Measurements from ENCODE around the gene GRIN2B. TPM values are rescaled to one million over a fixed set of nuclear protein-coding genes. Genes with fewer than 3 reads are reported as not detected.

Gene GRIN2B
- polyA plus RNA-seq, 1 donor from 2014 or later: 4.8 TPM

DNA sequence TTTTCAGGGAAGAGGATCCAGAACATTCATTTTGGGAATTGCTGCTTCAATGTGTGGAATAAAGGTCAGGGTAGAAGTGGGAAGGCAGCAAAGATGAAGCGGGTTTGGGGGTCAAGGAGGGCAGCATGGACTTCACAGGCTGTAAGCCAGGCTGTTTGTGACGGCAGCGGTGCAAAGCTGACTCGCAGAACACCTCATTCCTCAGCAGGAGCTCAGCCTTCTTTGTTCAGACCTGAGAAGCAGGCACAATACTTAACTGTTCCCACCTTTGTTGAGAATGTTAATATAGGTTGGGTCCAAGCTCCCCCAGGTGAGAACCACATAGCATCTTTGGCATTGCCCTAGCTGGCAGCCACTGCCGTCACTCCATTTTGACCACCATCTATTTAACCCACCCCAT lies 16.7 kb downstream of the GRIN2B start:
- Histone ChIP-seq H3K9ac (ENCODE audit: low read length) (no peak overlapping the region), H3K36me3 (ENCODE audit: insufficient read depth, low read length) (no peaks in the 10 kb centered on the region), H3K9me2 (ENCODE audit: insufficient read depth, low read length) (no peaks in the 10 kb centered on the region), H3K9me3 (ENCODE audit: low read length) (no peaks in the 10 kb centered on the region), H3K4me3 (ENCODE audit: low read length) (no peak overlapping the region), H3K27ac (ENCODE audit: low read length) (no peak overlapping the region), H3K4me2 (ENCODE audit: low read length) (no peak overlapping the region), H3F3A (ENCODE audit: insufficient read depth, low read length, poor library complexity, severe bottlenecking) (no peaks in the 10 kb centered on the region), H3K27me3 (ENCODE audit: insufficient read depth, low read depth, low read length) (no peaks in the 10 kb centered on the region), H4K20me1 (ENCODE audit: insufficient read depth) (no peaks in the 10 kb centered on the region), H2AFZ (ENCODE audit: low read depth, low read length) (no peak overlapping the region), H3K79me2 (replicated peaks; ENCODE audit: insufficient read depth, low read length) (no peaks in the 10 kb centered on the region)
- no peak for TF ChIP-seq POLR2AphosphoS5 (IDR thresholded peaks at IDR 0.05)
- TF ChIP-seq EZH2 (IDR thresholded peaks at IDR 0.05; ENCODE audit: borderline replicate concordance, insufficient read depth, low read length, poor library complexity, severe bottlenecking): no peak
- no peak for TF ChIP-seq MXI1 (conservative IDR thresholded peaks at IDR 0.05; ENCODE audit: poor library complexity, severe bottlenecking)
- no peak for TF ChIP-seq TAF1 (IDR thresholded peaks at IDR 0.05; ENCODE audit: low read depth)

DNA sequence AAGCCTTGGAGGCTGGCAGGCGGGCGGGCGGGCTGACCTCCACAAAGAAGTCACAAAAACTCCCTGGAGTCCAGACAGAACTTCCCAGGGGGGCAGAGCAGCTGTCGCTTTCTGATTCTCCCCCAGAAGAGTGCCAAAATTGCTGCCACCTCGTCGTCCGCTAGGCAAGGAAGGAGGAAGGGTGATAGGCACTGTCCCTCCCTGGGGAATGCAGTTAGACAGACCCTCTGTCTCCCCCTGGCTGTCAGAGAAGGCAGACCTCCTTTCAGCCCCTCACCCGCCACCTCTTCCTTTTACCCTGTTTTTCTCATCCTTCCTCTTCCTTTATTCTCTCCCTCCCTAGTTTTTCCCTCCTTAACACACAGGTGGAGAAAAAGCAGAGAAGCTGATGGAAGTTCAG lies 18.7 kb downstream of the GRIN2B start:
- H4K20me1 ChIP-seq (ENCODE audit: insufficient read depth): no peaks in the 10 kb centered on the region
- no peaks in the 10 kb centered on the region for H3K9me3 ChIP-seq (ENCODE audit: low read length)
- H2AFZ ChIP-seq (ENCODE audit: low read depth, low read length): no peak overlapping the region
- H3K9ac ChIP-seq (ENCODE audit: low read length): no peak overlapping the region
- no peak overlapping the region for H3K4me2 ChIP-seq (ENCODE audit: low read length)
- TF ChIP-seq, protein P1, sequence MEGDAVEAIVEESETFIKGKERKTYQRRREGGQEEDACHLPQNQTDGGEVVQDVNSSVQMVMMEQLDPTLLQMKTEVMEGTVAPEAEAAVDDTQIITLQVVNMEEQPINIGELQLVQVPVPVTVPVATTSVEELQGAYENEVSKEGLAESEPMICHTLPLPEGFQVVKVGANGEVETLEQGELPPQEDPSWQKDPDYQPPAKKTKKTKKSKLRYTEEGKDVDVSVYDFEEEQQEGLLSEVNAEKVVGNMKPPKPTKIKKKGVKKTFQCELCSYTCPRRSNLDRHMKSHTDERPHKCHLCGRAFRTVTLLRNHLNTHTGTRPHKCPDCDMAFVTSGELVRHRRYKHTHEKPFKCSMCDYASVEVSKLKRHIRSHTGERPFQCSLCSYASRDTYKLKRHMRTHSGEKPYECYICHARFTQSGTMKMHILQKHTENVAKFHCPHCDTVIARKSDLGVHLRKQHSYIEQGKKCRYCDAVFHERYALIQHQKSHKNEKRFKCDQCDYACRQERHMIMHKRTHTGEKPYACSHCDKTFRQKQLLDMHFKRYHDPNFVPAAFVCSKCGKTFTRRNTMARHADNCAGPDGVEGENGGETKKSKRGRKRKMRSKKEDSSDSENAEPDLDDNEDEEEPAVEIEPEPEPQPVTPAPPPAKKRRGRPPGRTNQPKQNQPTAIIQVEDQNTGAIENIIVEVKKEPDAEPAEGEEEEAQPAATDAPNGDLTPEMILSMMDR (IDR thresholded peaks at IDR 0.05; ENCODE audit: poor library complexity, severe bottlenecking): peak; percentile 17
- TF ChIP-seq EZH2 (IDR thresholded peaks at IDR 0.05; ENCODE audit: borderline replicate concordance, insufficient read depth, low read length, poor library complexity, severe bottlenecking) (no peak), EP300 (conservative IDR thresholded peaks at IDR 0.05; ENCODE audit: poor library complexity, severe bottlenecking) (no peak), MXI1 (conservative IDR thresholded peaks at IDR 0.05; ENCODE audit: poor library complexity, severe bottlenecking) (no peak)
- no peaks in the 10 kb centered on the region for H3K27me3 ChIP-seq (ENCODE audit: insufficient read depth, low read depth, low read length)
- no peak overlapping the region for H3K4me3 ChIP-seq (ENCODE audit: low read length)
- H3K36me3 ChIP-seq (ENCODE audit: insufficient read depth, low read length): no peaks in the 10 kb centered on the region
- H3F3A ChIP-seq (ENCODE audit: insufficient read depth, low read length, poor library complexity, severe bottlenecking): no peaks in the 10 kb centered on the region
- no peak overlapping the region for H3K27ac ChIP-seq (ENCODE audit: low read length)
- H3K79me2 ChIP-seq (replicated peaks; ENCODE audit: insufficient read depth, low read length): no peaks in the 10 kb centered on the region
- H3K9me2 ChIP-seq (ENCODE audit: insufficient read depth, low read length): no peaks in the 10 kb centered on the region

DNA sequence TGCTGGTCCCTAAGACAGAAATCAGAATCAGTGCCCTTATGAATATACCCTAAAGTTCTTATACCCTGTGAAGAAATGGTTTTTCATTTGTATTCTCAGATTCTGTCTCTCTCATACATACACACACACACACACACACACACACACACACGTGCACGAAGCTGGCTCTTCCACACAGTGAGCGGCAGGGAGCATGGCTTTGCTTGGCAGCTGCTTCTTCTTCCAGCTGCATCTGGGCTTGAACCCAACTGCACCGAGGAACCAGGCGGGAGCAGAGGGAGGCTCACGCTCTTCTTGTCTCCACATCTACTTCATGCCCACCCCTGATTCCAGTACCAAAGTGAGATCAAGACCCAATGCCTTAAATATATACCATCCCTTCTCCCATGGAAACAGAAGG lies 19.4 kb downstream of the GRIN2B start:
- Histone ChIP-seq H3K4me2 (ENCODE audit: low read length) (no peak overlapping the region), H3K9me2 (ENCODE audit: insufficient read depth, low read length) (no peaks in the 10 kb centered on the region), H3K36me3 (ENCODE audit: insufficient read depth, low read length) (no peaks in the 10 kb centered on the region), H3K9me3 (ENCODE audit: low read length) (no peaks in the 10 kb centered on the region), H3F3A (ENCODE audit: insufficient read depth, low read length, poor library complexity, severe bottlenecking) (no peaks in the 10 kb centered on the region), H3K4me3 (ENCODE audit: low read length) (no peak overlapping the region), H3K9ac (ENCODE audit: low read length) (no peak overlapping the region), H3K79me2 (replicated peaks; ENCODE audit: insufficient read depth, low read length) (no peaks in the 10 kb centered on the region), H3K27ac (ENCODE audit: low read length) (no peak overlapping the region), H2AFZ (ENCODE audit: low read depth, low read length) (no peak overlapping the region), H4K20me1 (ENCODE audit: insufficient read depth) (no peaks in the 10 kb centered on the region), H3K27me3 (ENCODE audit: insufficient read depth, low read depth, low read length) (no peaks in the 10 kb centered on the region)
- TF ChIP-seq SMC3 (conservative IDR thresholded peaks at IDR 0.05; ENCODE audit: poor library complexity) (no peak), POLR2AphosphoS5 (IDR thresholded peaks at IDR 0.05) (no peak)

DNA sequence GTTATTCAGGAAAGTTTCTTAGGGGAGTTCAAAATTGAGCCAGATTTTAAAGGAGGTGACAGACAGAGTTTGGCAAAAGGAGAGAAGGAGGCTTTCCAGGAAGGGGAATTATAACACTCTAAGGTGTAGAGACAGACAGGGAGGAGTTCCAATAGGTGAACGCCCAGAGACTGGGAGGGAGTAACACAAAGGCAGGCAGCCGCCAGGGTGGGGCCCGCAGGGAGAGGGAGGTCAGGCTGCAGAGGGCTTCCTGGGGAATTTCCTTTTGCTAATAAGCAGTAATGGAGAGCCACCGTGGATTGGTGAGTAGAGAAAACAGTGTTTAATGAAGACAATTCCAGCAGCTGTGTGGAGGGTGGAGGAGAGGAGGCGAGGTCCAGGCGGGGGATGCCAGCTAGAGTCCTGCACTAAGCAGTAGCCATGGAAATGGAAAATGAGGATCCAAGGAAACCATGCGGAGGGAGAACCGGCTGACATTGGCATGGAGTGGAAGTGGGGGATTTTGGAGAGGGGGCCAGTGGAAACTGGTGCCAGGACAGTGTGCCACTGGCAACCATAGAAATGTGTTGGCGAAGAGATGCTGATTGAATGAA lies 22.2 kb downstream of the GRIN2B start:
- H3K9me2 ChIP-seq (ENCODE audit: insufficient read depth, low read length): no peaks in the 10 kb centered on the region
- H3F3A ChIP-seq (ENCODE audit: insufficient read depth, low read length, poor library complexity, severe bottlenecking): no peaks in the 10 kb centered on the region
- H3K4me3 ChIP-seq (ENCODE audit: low read length): no peak overlapping the region
- no peaks in the 10 kb centered on the region for H3K36me3 ChIP-seq (ENCODE audit: insufficient read depth, low read length)
- no peak overlapping the region for H3K4me2 ChIP-seq (ENCODE audit: low read length)
- TF ChIP-seq POLR2AphosphoS5 (IDR thresholded peaks at IDR 0.05) (no peak), EZH2 (IDR thresholded peaks at IDR 0.05; ENCODE audit: borderline replicate concordance, insufficient read depth, low read length, poor library complexity, severe bottlenecking) (no peak)
- TF ChIP-seq, protein P2, sequence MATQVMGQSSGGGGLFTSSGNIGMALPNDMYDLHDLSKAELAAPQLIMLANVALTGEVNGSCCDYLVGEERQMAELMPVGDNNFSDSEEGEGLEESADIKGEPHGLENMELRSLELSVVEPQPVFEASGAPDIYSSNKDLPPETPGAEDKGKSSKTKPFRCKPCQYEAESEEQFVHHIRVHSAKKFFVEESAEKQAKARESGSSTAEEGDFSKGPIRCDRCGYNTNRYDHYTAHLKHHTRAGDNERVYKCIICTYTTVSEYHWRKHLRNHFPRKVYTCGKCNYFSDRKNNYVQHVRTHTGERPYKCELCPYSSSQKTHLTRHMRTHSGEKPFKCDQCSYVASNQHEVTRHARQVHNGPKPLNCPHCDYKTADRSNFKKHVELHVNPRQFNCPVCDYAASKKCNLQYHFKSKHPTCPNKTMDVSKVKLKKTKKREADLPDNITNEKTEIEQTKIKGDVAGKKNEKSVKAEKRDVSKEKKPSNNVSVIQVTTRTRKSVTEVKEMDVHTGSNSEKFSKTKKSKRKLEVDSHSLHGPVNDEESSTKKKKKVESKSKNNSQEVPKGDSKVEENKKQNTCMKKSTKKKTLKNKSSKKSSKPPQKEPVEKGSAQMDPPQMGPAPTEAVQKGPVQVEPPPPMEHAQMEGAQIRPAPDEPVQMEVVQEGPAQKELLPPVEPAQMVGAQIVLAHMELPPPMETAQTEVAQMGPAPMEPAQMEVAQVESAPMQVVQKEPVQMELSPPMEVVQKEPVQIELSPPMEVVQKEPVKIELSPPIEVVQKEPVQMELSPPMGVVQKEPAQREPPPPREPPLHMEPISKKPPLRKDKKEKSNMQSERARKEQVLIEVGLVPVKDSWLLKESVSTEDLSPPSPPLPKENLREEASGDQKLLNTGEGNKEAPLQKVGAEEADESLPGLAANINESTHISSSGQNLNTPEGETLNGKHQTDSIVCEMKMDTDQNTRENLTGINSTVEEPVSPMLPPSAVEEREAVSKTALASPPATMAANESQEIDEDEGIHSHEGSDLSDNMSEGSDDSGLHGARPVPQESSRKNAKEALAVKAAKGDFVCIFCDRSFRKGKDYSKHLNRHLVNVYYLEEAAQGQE (IDR thresholded peaks at IDR 0.05; ENCODE audit: borderline replicate concordance): no peak
- no peaks in the 10 kb centered on the region for H3K9me3 ChIP-seq (ENCODE audit: low read length)
- no peak overlapping the region for H3K9ac ChIP-seq (ENCODE audit: low read length)
- no peaks in the 10 kb centered on the region for H3K79me2 ChIP-seq (replicated peaks; ENCODE audit: insufficient read depth, low read length)
- no peaks in the 10 kb centered on the region for H4K20me1 ChIP-seq (ENCODE audit: insufficient read depth)
- no peaks in the 10 kb centered on the region for H3K27me3 ChIP-seq (ENCODE audit: insufficient read depth, low read depth, low read length)
- no peak overlapping the region for H3K27ac ChIP-seq (ENCODE audit: low read length)
- no peak overlapping the region for H2AFZ ChIP-seq (ENCODE audit: low read depth, low read length)

All from neural cell (in vitro differentiated cells).